Left colon (tissue), 2 donors: ENCODE measurements around the gene CCDC102A. TPM values are rescaled to one million over a fixed set of nuclear protein-coding genes. Genes with fewer than 3 reads are reported as not detected.
"Not testable (repeated sequence)": the region's sequence is repeated elsewhere in the genome, so short reads cannot be mapped to it uniquely, and the experiment has no call there.

Source experiments
- ATAC-seq: fragments of 200-7000 bp; cut with Tn5 transposase; one replicate; pipeline ENCODE4 v1.9.1; 2020; ENCODE audit warnings: mild to moderate bottlenecking, moderate library complexity
- DNase-seq, 2 donors: peaks; one replicate each; pipeline ENCODE4 v3.0.0-alpha.2; 2020
- intact Hi-C, 2 donors: fragments of 100-400 bp; cut with DNase I in 1 of 2; cut with micrococcal nuclease in 1 of 2; formaldehyde crosslinking; loops; one replicate each; pipeline versions ENCODE4 v1.11.2 to v1.14.0; 2022; cut with DNase I, micrococcal nuclease
- total RNA-seq, 2 donors: library from RNA; stranded (reverse); fragmentation: NEBNext Ultra II Directional; extraction: Animal tissue kit (Norgen Biotek cat#: 25700); gene quantifications; one replicate each; pipeline ENCODE4 v1.2.1, GENCODE V29; 2021
- donor health status: DM: no; HTN: no; CAD: no.
- donor health status: DM: yes; HTN: yes; CAD: no.

CCDC102A gene
- total RNA-seq, 2 donors from 2014 or later, result 1.9 to 2.8 TPM

GRCh38 chr16:57568173-57568678 lies 31.9 kb upstream of the CCDC102A start:
- intact Hi-C loops, result no loop called here
- DNase-seq, result no peak
- ATAC-seq, result no peak

GRCh38 chr16:57567691-57568090 lies 31.3 kb upstream of the CCDC102A start:
- DNase-seq, result no peak
- intact Hi-C loops, result no loop called here
- no peak for ATAC-seq

DNA sequence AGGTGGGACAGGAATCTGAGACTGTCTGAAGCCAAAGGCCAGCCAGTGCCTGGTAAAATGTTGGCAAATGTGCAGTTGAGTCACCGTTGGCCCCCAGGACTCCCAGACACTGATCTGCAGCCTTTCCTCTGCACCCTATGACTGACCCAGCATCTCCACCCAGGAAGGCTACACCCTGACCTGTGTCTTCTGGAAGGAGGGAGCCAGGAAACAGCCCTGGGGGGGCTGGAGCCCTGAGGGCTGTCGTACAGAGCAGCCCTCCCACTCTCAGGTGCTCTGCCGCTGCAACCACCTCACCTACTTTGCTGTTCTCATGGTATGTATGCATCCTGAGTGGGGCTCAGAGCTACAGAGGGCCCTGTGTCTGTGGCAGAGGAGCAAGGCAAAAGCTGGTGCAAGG lies 30.1 kb upstream of the CCDC102A start:
- no peak for DNase-seq
- ATAC-seq, result no peak
- intact Hi-C loops, result no loop called here

DNA sequence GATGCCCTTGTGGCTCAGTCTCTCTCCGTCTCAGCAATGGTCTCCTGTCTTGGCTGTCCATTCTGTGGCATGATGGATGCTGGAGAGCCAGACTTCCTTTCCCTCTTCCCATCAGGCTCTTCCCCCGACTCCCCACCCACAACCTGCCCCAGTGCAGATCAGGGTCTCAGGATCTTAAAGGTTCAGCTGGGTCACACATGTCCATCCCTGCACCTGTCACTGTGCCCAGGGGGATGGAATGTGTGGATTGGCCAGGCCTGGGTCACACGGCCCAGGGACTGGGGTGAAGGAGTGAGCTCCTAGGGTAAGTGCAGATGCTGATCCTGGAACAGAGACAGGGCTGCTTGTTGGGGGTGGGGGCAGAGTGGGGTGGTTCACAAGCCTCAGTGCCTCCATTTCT lies 29.1 kb upstream of the CCDC102A start:
- intact Hi-C loops, result no loop called here
- DNase-seq (no peak), ATAC-seq (no peak)

- intact Hi-C loops, result no loop called here
- no peak for ATAC-seq
- DNase-seq, result no peak
Observed at GRCh38 chr16:57564571-57565270, 28.4 kb upstream of the CCDC102A start.

GRCh38 chr16:57563761-57564160 lies 27.4 kb upstream of the CCDC102A start:
- no peak for ATAC-seq
- intact Hi-C loops, result no loop called here
- DNase-seq, result no peak

DNA sequence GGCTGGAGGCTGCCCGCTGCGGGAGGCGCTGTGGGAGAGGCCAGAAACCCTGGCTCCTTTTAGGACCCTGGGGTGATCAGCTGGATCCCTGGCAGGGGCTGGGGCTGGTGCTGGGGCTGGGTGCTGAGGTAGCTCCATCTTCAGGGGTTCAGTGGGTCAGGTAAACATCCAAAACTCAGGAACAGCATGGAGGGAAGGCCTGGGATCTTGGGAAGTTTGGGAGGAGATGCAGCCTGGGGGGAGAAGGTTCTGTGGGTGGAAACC lies 27.0 kb upstream of the CCDC102A start:
- DNase-seq, result no peak
- no peak for ATAC-seq
- intact Hi-C loops, result no loop called here

GRCh38 chr16:57562669-57563486 lies 26.5 kb upstream of the CCDC102A start:
- intact Hi-C loops, result no loop called here
- no peak for DNase-seq
- ATAC-seq, result peak; percentile 87

DNA sequence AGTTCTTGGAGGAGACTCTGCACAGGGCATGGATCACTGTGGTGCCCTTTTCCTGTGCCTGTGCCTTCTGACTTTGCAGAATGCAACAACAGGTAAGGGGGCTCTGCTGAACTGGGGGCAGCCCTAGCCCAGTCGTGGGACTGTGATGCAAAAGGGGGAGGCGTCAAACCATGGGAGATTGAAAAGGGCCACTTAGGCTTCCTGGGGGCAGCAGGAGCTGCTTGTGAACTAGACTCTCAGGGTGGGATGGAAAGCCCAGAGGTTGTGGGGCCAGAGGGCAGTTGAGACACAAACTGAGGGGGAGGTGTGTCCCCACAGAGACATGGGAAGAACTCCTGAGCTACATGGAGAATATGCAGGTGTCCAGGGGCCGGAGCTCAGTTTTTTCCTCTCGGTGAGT lies 25.7 kb upstream of the CCDC102A start:
- ATAC-seq (no peak), DNase-seq (no peak)
- intact Hi-C loops, result no loop called here

DNA sequence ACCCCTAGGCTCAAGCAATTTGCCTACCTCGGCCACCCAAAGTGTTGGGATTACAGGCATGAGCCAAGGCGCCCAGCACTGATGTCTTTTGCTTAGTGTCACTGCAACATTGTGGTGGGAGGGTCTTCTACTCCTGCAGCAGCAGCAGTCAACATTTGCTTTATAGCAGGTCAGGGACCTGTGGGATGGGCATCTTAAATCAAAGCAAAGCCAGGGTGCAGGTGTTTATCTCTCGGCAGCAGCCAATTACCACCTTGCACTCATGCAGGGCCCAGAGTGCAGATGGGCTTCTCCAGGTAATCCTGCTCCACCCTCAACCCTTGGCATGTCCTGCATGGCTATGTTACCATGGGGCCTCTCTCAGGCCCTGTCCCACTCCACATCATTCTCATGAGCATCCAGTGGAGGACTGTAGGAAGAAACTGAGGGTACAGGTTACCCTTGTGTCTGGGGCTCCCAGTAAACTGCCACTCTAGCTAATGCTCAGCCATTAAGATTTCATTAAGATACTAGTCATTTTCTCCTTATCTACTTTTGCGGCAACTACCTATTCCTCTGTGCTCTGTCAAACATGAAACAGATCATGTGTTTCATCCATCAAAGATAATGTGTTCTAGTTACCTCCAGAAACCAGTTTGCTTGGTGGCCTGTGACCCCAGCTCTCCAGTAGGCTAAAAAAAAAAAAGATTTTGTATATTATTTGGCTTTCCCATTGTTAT lies 22.9 kb upstream of the CCDC102A start:
- DNase-seq (no peak), ATAC-seq (no peak)
- intact Hi-C loops, result no loop called here

GRCh38 chr16:57556941-57557541 lies 20.7 kb upstream of the CCDC102A start:
- intact Hi-C loops, result no loop called here
- no peak for ATAC-seq

GRCh38 chr16:57555831-57556230 lies 19.5 kb upstream of the CCDC102A start:
- DNase-seq (no peak), ATAC-seq (no peak)

More at GRCh38 chr16:57556941-57557541, 20.7 kb upstream of the CCDC102A start:
- DNase-seq, result no peak

DNA sequence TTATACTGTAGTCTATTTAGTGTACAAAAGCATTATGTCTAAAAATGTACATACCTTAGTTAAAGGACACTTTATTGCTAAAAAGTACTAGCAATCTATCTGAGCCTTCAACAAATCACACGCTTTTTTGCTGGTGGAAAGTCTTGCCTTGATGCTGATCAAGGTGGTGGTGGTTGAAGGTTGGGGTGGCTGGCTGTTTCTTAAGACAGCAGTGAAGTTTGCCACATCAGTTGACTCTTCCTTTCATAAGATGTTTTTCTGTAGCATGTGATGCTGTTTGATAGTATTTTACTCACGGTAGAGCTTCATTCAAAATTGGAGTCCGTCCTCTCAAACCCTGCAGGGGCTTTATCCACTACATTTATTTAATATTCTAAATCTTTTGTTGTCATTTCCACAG lies 14.7 kb upstream of the CCDC102A start:
- DNase-seq (no peak), ATAC-seq (no peak)
- intact Hi-C loops, result no loop called here

More at GRCh38 chr16:57555831-57556230, 19.5 kb upstream of the CCDC102A start:
- intact Hi-C loops, result no loop called here

DNA sequence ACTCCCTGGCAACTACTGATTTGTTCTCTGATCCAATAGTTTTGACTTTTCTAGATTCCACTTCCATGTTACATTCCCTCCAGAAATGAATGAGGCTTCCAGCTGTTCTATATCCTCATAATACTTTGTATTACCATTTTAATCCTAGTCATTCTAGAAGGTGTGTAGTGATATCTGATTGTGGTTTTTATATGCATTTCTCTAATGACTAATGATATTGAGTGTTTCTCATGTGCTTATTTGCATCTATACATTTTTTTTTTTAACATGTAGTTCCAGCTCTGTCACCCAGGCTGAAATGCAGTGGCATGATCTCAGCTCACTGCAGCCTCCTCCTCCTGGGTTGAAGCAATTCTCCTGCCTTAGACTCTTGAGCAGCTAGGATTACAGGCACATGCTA lies 13.4 kb upstream of the CCDC102A start:
- ATAC-seq, result no peak
- intact Hi-C loops, result no loop called here
- DNase-seq, result no peak

DNA sequence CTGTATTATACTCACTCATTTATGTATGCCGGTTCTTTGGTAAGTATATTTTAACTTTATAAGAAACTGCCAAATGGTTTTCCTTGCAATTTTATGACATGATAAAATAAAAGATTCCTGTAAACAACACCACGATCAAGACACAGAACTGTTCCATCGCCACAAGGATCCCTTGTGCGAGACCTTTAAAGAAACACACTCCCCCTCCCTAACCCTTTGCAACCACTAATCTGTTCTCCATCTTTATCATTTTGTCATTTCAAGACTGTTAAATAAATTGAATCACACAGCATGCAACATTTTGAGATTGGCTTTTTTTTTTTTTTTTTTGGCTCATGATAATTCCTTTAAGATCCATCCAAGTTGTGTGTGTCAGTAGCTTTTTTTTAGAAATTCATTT lies 12.0 kb upstream of the CCDC102A start:
- DNase-seq (no peak), ATAC-seq (no peak)
- intact Hi-C loops, result no loop called here

GRCh38 chr16:57547524-57547923 lies 11.2 kb upstream of the CCDC102A start:
- DNase-seq, ATAC-seq, intact Hi-C loops: not testable (repeated sequence)

DNA sequence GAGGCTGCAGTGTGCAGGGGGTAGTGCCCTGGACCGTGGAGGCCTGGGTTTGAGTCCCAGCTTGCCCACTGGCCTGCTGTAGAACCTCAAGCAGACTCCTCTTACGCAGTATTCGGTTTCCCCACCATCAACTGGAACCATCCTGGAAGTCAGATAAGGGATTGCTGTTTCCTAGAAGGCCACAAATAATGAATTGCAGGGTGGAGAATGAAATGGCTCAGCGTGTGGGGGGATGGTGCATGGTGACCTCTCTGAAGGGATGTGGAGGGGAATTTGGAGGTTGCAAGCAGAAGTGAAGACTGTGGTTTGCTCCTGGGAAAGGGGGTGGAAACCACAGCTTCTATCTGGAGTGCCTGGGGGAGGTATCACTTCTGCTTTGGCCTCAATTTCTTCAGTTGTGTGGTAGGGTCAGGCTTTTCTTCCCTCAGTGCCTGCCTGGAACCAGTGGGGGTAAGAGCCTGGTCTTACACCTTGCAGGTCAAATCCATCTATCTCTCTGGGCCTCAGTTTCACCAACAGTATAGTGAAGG lies 7.8 kb upstream of the CCDC102A start:
- no peak for DNase-seq
- ATAC-seq, result peak; percentile 30
- intact Hi-C loops, result no loop called here

- DNase-seq (no peak), ATAC-seq (peak; percentile 9)
- intact Hi-C loops, result no loop called here
Observed at GRCh38 chr16:57541754-57542435, 5.5 kb upstream of the CCDC102A start.
